GM12878 (cell line): Measurements from ENCODE around the gene ZSCAN5B. TPM values are rescaled to one million over a fixed set of nuclear protein-coding genes. Genes with fewer than 3 reads are reported as not detected.

Experiments used
- ATAC-seq: fragments of 200-7000 bp; cut with Tn5 transposase; 3 replicates; pipeline ENCODE4 v1.9.1; 2020; ENCODE audit warnings: mild to moderate bottlenecking, moderate library complexity
- BruUV-seq: library from RNA; stranded (reverse); fragments of 400-500 nt; replicated peaks from 2 replicates; lab custom pipeline; 2021; lab: Mats Ljungman, UMichigan
- CTCF ChIA-PET: fragments of 300-600 bp; sonication (Branson Sonifier 250); formaldehyde crosslinking; extraction: SDS; loops from one replicate; lab custom pipeline; 2021; ENCODE audit warnings: inconsistent platforms; lab: Yijun Ruan, JAX
- POLR2A ChIA-PET: fragments of 350-600 bp; formaldehyde crosslinking; extraction: SDS; loops from one replicate; lab custom pipeline; 2021; ENCODE audit warnings: inconsistent platforms; lab: Charles Lee
- RAD21 ChIA-PET: fragments of 300-600 bp; sonication (Branson Sonifier 250); formaldehyde crosslinking; loops from one replicate; lab custom pipeline; 2023; ENCODE audit warnings: antibody characterized with exemption; ENCODE audit not compliant: unreplicated experiment; lab: Charles Lee
- SMC1A ChIA-PET: fragments of 300-600 bp; sonication (Branson Sonifier 250); formaldehyde crosslinking; loops from one replicate; lab custom pipeline; 2023; ENCODE audit not compliant: unreplicated experiment, uncharacterized antibody; lab: Charles Lee
- DNase-seq: peaks from one replicate; pipeline ENCODE4 v3.0.0-alpha.2; 2011; ENCODE audit warnings: low read depth, low spot score
- FAIRE-seq: peaks from 3 replicates; lab custom pipeline; 2011; peaks lifted over from hg19 to GRCh38; lab: Jason Lieb, UNC
- H2AFZ ChIP-seq: 2 replicates; pipeline ENCODE4 v1.6.0; 2011; ENCODE audit warnings: low read depth, low read length, control low read depth; ENCODE audit not compliant: control insufficient read depth
- H3K27ac ChIP-seq: 2 replicates; pipeline ENCODE4 v1.5.1; 2011; ENCODE audit warnings: control low read depth; ENCODE audit not compliant: control insufficient read depth, insufficient read depth
- H3K27me3 ChIP-seq, 2 experiments: replicated peaks in 1 of 2; 2 replicates each; pipeline versions ENCODE4 v1.6.0 to v1.6.1; 2011; ENCODE audit warnings: low read length in 1 of 2; ENCODE audit not compliant: control insufficient read depth in 2 of 2, insufficient read depth in 2 of 2
- H3K36me3 ChIP-seq, 2 experiments: 2 replicates each; pipeline ENCODE4 v1.5.1; 2011; ENCODE audit warnings: low read length in 1 of 2; ENCODE audit not compliant: control insufficient read depth in 2 of 2, insufficient read depth in 2 of 2
- H3K4me1 ChIP-seq: 2 replicates; pipeline ENCODE4 v1.6.1; 2011; ENCODE audit warnings: mild to moderate bottlenecking, low read length, moderate library complexity, mixed read lengths; ENCODE audit not compliant: control insufficient read depth, insufficient read depth
- H3K4me2 ChIP-seq: 2 replicates; pipeline ENCODE4 v1.6.0; 2011; ENCODE audit warnings: control low read depth; ENCODE audit not compliant: control insufficient read depth, insufficient read depth
- H3K4me3 ChIP-seq: fragments of 200-600 bp; sonication (generic); 2 replicates; pipeline ENCODE4 v1.5.1; 2016
- H3K79me2 ChIP-seq: 2 replicates; pipeline ENCODE4 v1.6.0; 2011; ENCODE audit warnings: low read length; ENCODE audit not compliant: control insufficient read depth, insufficient read depth
- H3K9ac ChIP-seq: 2 replicates; pipeline ENCODE4 v1.8.0; 2011; ENCODE audit warnings: low read length, control low read depth, mixed read lengths; ENCODE audit not compliant: control insufficient read depth, insufficient read depth
- H3K9me3 ChIP-seq: replicated peaks from 3 replicates; pipeline ENCODE4 v1.5.1; 2011; ENCODE audit warnings: mild to moderate bottlenecking, low read length; ENCODE audit not compliant: control insufficient read depth, insufficient read depth
- H4K20me1 ChIP-seq: 2 replicates; pipeline ENCODE4 v1.6.0; 2011; ENCODE audit not compliant: control insufficient read depth, insufficient read depth
- E2F8 ChIP-seq: fragments of 450-650 bp; IDR thresholded peaks from 2 replicates; pipeline ENCODE4 v1.6.1; 2018; ENCODE audit warnings: mild to moderate bottlenecking, low read depth, moderate library complexity; ENCODE audit not compliant: partially characterized antibody
- ELK1 ChIP-seq: IDR thresholded peaks from 2 replicates; pipeline ENCODE4 v1.6.1; 2012; ENCODE audit warnings: low read depth, low read length, improper control_type of control experiment
- KLF5 ChIP-seq: fragments of 450-650 bp; IDR thresholded peaks from 2 replicates; pipeline ENCODE4 v1.6.1; 2014; ENCODE audit warnings: mild to moderate bottlenecking; ENCODE audit not compliant: partially characterized antibody
- LARP7 ChIP-seq: fragments of 450-650 bp; IDR thresholded peaks from 2 replicates; pipeline ENCODE4 v1.6.1; 2017; ENCODE audit warnings: mild to moderate bottlenecking
- MAX ChIP-seq: IDR thresholded peaks from 2 replicates; pipeline ENCODE4 v1.6.1; 2012; ENCODE audit warnings: low read depth, low read length, improper control_type of control experiment
- MLLT1 ChIP-seq: fragments of 450-650 bp; IDR thresholded peaks from 2 replicates; pipeline ENCODE4 v1.6.1; 2016; ENCODE audit warnings: mild to moderate bottlenecking
- NFYB ChIP-seq: IDR thresholded peaks from 2 replicates; pipeline ENCODE4 v1.6.1; 2011; ENCODE audit warnings: low read depth, mild to moderate bottlenecking, low read length, improper control_type of control experiment, moderate library complexity; ENCODE audit not compliant: insufficient read depth
- NR2F1 ChIP-seq: fragments of 450-650 bp; conservative IDR thresholded peaks from 2 replicates; pipeline ENCODE4 v1.6.1; 2017; ENCODE audit warnings: mild to moderate bottlenecking
- POLR2AphosphoS5 ChIP-seq: IDR thresholded peaks from 2 replicates; pipeline ENCODE4 v1.6.1; 2011; ENCODE audit warnings: mild to moderate bottlenecking, low read length, inconsistent platforms
- SUPT20H ChIP-seq: IDR thresholded peaks from 2 replicates; pipeline ENCODE4 v1.6.1; 2011; ENCODE audit warnings: low read depth, mild to moderate bottlenecking, low read length, moderate library complexity, borderline replicate concordance; ENCODE audit not compliant: control insufficient read depth
- ZBTB40 ChIP-seq: fragments of 450-650 bp; IDR thresholded peaks from 2 replicates; pipeline ENCODE4 v1.6.1; 2016; ENCODE audit warnings: mild to moderate bottlenecking, moderate library complexity, borderline replicate concordance
- ZNF207 ChIP-seq: fragments of 450-650 bp; IDR thresholded peaks from 2 replicates; pipeline ENCODE4 v1.6.1; 2014; ENCODE audit warnings: antibody characterized with exemption, mild to moderate bottlenecking, borderline replicate concordance
- ZNF622 ChIP-seq: fragments of 450-650 bp; IDR thresholded peaks from 2 replicates; pipeline ENCODE4 v1.6.1; 2017; ENCODE audit warnings: mild to moderate bottlenecking, inconsistent platforms
- ZSCAN29 ChIP-seq: fragments of 450-650 bp; IDR thresholded peaks from 2 replicates; pipeline ENCODE4 v1.6.1; 2017; ENCODE audit warnings: mild to moderate bottlenecking, moderate library complexity
- WGBS: methylation state at CpG from one replicate; pipeline ENCODE4 v1.1.6; 2016; ENCODE audit warnings: low lambda C conversion rate; ENCODE audit not compliant: insufficient replicate concordance, insufficient coverage; ENCODE audit errors: missing lambda C conversion rate; 5-methylcytosine and 5-hydroxymethylcytosine counted together
- in situ Hi-C: fragments of 300-500 bp; cut with MboI; formaldehyde crosslinking; loops from 9 replicates; pipeline ENCODE4 v1.14.3; 2018; ENCODE audit warnings: mixed read lengths
- intact Hi-C: fragments of 100-400 bp; cut with micrococcal nuclease; formaldehyde crosslinking; loops from one replicate; pipeline ENCODE4 v1.14.2; 2022; ENCODE audit not compliant: unreplicated experiment
- polyA plus RNA-seq, 11 experiments: library from polyadenylated mRNA; depleted of rRNA in 4 of 11; unstranded in 6 of 11; stranded (reverse) in 5 of 11; fragments of >200 nt; fragmentation: Nextera tagmentation in 4 of 11; fragmentation: Illumina TruSeq in 1 of 11; extraction: Ambion mirVana in 4 of 11; extraction: Trizol in 1 of 11; gene quantifications; 1 replicate in 1 of 11; 2 replicates in 10 of 11; pipeline versions ENCODE4 v1.2.1 to v1.2.3, GENCODE V29; 2011 to 2016; ENCODE audit warnings: inconsistent platforms in 2 of 11, missing spikeins in 2 of 11, low read depth in 1 of 11
- total RNA-seq, 4 experiments: library from RNA; depleted of rRNA in 3 of 4; stranded (reverse); fragments of >200 nt in 3 of 4; fragmentation: Illumina TruSeq in 1 of 4; extraction: Trizol in 1 of 4; gene quantifications; 2 replicates each; pipeline versions ENCODE4 v1.2.1 to v1.2.3, GENCODE V29; 2013 to 2021

The ZSCAN5B gene
- total and polyA plus RNA-seq, 10 of the 15 experiments (the other 5 are each of a cell fraction or from before 2014, with no cell fraction given) = 0.04 TPM; not detected in 9

- TF ChIP-seq ZBTB40 (no peak), NR2F1 (no peak)
- TF ChIP-seq, all 136 proteins: peak for 0
Measured at GRCh38 chr19:56191711-56192110, 5.9 kb downstream of the ZSCAN5B start (continued).

- no peak overlapping the region for H2AFZ ChIP-seq
- H3K4me3 ChIP-seq = no peak overlapping the region
- ChIA-PET CTCF (no interaction called here), POLR2A (no interaction called here), RAD21 (no interaction called here), SMC1A (no interaction called here)
- BruUV-seq = no TSS peak
- FAIRE-seq = no peak
- 44% methylated on average over 7 of the region's 7 CpGs for WGBS
- H3K27ac ChIP-seq = no peak overlapping the region
- in situ Hi-C loops (no loop called here), intact Hi-C loops (no loop called here)
- no peak for DNase-seq
- H3K9ac ChIP-seq = no peak overlapping the region
- no peaks in the 10 kb centered on the region for H4K20me1 ChIP-seq
- no peaks in the 10 kb centered on the region for H3K27me3 ChIP-seq
- no peaks in the 10 kb centered on the region for H3K4me1 ChIP-seq
- H3K79me2 ChIP-seq = no peaks in the 10 kb centered on the region
- ATAC-seq = no peak
- H3K4me2 ChIP-seq = no peak overlapping the region
- no peaks in the 10 kb centered on the region for H3K36me3 ChIP-seq
- no peaks in the 10 kb centered on the region for H3K9me3 ChIP-seq
- no peak for TF ChIP-seq POLR2AphosphoS5
- no peak for TF ChIP-seq ZNF622
- TF ChIP-seq NFYB = no peak
- TF ChIP-seq ELK1 = no peak
- no peak for TF ChIP-seq MLLT1
- TF ChIP-seq LARP7 = no peak
- no peak for TF ChIP-seq KLF5
- no peak for TF ChIP-seq ZNF207
- no peak for TF ChIP-seq E2F8
- no peak for TF ChIP-seq SUPT20H
- no peak for TF ChIP-seq MAX
- TF ChIP-seq ZSCAN29 = no peak
Measured at GRCh38 chr19:56191115-56191514, 6.5 kb downstream of the ZSCAN5B start.
